Non-pigmented ciliary epithelial cell (primary cell): ENCODE results near the gene KCNA10.
A peak's percentile ranks its signal among the peaks of the same experiment; 100 is the strongest.

Experiments used
- DNase-seq: peaks from one replicate; pipeline ENCODE4 v3.0.0-alpha.2; 2010; ENCODE audit warnings: low read depth

The KCNA10 gene

DNA sequence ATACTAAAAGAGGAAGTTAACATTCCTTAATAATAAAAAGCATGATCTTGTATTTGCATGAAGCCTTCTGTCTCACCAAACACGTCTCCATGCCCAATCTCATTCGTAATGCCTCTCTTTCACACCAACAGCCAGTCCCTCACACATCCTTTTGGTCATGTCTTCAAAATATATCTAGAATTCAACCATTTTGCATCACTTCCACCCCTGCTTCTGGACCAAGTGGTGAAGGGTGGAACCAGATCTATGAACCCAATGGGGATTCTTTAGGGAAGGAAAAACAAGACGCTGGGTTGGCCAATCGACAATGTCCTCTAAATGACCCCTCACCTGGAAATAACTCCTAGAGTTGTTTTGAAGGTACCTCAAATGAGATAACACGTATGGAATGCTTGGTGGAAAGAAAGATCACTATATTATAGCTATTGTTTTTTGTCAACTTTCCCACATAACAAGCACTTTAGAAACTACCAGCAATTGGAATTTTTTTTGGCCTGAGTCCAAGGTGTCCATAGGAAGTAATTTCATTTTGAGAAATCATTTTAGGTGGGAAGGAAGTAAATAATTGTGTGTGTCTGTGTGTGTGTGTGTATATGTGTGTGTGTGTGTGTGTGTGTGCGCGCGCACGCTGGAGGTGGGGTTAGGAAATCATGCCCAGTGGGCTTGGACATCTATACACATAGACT, at the start of gene KCNA10:
KCNA10 (minus strand) TSS at position 51 of the 686 bp plus-strand sequence. CDS start 388 bp downstream, outside the sequence.
- DNase-seq = no peak

DNA sequence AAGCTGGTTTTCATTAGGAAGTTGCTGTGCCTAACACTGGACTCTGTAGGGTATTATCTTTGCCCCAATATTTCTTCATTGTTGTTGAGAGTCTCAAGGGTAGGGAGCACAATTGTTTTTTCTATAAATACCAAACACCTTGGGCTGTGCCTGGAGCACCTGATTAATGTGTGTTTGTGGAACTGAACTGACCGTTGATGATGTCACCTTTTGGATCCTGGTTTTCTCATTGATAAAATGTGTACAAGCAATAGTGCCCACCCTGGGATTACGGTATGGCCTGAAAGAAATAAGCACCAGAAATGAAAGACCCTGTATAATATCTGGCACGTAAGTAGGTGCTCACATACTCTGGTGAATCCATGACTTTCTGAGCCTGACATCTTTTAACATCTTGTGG, 47.9 kb upstream of the KCNA10 start:
- no peak for DNase-seq

DNA sequence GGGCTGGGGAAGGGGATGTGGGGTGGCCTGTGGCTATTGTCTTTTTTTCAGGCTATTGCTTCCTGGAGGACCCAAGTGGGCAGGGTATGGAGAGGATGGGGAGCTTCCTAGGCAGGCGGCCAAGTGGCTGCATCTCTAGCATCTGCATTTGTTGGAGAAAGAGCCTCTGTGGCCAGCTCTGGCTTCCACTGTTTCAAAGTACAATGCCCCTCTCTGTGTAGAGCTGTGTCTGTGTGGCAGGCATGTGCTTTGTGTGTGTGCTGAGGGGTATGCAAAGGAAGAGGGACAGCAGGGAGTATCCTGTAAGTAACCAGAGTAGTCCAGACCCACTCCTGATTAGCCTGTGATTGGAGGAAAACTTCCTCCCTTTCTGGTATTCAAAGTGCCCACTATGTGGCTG, 46.6 kb upstream of the KCNA10 start:
- DNase-seq = no peak

DNA sequence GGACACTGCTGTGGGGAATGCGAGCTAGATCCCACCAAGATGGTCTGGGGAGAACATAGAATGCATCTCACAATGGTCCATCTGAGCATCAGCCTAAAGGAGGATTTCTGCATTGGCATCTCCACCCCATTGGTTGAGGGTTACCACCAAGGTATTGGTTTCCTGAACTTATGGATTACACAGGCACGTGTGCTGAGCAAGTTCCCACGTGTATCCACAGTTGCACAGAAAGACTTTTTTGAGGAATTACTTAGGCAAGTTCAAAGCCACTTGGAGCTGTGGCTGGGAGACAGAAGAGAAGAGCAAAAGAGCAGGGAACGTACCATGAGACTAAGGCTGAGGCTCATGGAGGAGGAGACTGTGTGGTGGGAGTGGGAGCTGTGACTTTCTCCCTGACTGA, 44.1 kb upstream of the KCNA10 start:
- DNase-seq = no peak

DNA sequence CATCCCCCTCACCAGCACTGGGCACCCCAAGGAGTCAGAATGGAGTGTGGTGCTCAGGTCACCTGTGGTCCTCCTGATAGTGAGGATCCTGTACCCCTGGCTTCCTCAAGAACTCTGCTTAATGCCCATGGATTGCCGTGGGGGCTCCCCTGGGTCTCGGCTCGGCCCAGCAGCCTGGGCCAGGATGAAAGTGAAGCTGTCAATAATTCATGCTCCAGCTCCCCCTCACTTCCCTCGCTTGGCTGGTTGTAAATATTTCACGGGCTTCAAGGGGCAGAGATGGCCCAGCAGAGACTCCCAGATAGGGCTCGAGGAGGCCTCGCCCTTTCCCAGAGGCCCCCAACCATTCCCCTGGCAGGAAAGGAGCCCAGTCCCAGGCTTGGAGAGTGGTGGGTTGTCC, 42.6 kb upstream of the KCNA10 start:
- DNase-seq = no peak

DNA sequence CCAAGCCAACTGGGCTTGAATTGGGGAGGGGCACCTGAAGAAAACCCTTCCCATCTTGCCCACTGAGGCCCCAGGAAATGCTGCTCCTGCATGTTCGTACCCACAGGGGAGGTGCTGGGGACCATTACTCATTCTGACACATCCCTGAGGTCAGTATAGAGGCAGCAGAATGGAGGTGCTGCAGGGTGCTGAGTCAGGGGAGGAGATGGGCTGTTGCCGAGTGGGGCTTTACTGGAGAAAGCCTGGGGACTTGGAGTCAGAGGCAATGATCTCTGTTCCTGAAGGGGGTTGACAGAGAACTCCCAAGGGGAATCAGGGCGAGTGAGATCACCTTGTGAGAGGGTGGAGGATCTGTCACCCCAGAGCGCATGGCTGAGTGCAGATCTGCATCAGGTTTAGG, 40.2 kb upstream of the KCNA10 start:
- no peak for DNase-seq

DNA sequence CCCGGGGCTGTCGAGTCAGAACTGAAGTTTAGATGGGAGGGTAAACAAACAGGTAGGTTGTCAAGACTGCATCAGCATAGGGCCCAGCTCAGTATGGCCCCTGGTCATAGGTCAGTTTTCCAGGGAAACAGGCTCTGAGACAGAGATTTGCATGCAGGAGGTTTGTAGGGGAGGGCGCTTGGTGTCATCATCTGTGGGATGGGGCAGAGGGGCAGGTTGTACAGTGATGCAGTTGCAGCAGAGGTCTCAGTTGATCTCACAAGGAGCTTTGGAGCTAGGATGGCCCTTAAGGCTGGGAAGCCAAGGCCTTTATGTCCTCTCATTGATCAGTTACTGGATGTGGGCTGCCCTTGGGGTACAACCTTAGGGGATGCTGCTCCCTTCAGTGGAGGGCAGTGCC, 38.5 kb upstream of the KCNA10 start:
- no peak for DNase-seq

DNA sequence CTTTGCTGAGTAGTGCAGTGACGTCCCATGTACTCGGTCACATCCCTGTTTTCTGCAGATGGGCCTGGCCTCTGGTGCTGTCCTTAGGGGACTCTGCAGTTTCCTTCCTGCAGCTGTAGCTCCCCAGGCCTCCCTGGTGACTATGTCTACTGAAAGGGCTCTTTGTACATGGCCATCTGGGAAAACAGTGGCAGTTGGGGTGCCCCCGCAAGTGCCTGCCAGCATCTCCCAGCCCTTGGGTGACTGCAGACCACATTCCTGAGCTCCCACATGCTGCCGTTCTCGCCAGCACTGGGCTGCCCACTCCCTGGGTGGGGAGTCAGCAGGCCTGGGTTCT, 37.5 kb upstream of the KCNA10 start:
- no peak for DNase-seq

DNA sequence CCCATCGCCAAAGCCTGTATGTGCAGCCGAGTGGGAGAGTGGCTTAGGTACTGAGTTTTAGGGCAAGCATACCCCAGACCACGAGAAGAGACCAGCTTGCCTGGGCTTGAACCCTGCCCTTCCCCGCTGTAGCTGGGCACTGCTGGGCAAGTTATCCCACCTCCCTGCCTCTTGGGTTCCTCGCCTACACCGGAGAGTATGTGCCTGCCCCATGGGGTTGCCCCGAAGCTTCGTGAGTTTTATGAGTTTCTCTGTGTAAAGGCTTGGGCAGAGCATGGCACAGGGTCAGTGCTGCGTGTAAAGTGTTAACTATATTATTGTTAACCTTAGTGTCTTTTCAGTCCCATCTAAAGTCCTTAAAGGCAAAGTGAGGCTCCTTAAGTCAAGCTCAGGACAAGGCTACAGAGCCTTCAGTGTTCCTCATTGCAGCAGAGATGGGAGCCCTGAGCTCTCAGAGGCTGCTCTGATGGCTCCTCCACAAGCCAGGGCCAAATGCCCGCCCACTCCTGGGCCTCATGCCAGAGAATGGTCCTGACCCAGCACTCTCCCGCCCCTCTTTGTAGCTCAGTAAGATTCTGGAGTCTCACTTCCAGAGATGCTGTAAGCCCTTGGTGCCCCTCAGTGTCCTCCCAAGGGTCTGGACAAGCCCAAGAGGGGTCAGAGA, 37.0 kb upstream of the KCNA10 start:
- no peak for DNase-seq

DNA sequence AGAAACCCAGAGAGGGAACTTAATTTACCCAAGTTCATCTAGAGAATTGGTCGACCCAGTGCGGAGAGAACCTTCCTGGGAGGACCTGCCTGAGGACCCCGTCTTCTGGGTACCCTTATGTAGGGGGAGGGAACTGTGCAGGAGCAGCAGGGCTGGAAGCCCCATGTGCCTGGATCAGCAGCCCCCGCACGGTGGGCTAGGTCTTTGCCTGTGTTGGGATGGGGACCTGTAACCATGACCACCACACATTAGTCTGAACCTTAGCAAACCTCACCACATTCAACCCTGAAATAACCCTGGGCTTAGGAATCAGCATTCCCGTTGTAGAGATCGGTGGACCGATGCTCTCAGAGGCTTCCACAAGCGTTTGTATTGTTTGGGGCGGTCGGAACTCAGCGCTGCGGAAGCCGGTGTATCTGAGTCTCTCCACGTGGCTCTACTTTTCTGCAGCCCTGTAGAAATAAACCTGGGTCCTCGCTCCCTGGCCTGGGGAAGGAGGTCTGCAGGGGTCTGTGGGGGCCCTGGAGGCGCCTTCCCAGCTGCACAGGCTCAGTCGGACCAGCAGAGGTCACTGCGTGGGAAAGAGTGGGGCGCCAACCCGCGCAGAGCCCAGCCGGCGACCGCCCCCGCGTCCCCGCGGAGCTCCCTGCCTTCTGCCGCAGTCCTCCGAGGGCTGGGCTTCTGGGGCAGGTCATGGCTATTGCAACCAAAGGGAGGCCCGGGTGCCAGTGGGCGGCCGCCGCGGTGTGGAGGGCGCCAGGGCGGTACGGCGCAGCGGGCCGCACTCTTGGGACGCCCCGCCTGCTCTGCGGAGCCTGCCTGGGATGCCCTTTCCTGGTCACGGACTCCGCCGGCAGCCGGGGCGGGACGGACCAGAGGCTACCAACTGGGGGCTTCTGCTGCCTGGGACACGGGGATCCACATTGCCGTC, 36.2 kb upstream of the KCNA10 start:
- DNase-seq = no peak

DNA sequence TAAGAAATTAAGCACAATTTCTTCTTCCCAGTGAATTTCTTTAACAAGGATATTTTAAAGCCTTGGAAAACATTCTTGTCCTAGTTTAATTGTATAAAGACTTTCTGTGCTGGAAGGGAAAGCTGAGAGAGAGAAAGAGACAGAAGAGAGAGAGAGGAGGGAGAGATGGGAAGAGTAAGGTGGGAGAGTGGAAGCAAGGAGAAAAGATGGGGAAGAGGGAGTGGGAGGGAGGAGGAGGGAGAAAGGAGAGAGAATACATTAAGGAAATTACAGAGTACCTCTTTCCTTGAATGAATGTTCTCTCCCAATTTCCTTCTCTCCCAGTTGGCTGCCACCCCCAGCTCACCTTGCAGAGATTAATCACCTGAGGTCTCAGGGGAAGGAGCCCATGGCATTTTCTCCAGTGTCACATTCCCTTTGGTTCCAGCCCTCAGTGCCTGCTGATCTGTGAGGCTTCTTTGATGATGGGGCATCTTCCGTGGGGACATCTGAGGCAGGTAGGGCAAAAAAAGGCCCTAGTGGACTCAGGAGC, 32.4 kb upstream of the KCNA10 start:
- no peak for DNase-seq

DNA sequence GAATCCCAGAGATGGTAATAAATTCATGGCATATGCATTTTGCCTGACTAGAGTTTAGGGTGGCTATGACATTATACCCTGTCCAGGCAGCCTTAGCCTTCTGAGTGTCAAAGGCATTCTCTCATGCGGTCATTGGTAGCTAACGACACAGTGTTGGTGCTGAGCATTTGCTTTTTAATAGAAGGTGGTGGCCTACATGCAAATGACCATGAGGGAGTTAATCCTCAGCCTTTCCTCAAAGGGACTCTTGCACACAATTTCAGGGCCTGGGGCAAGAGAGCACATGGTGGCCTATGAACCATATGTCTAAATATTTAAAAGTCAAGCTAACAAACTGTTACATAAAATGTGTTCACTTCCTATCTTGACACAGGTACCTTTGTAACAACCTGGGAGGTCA, 30.9 kb upstream of the KCNA10 start:
- no peak for DNase-seq

DNA sequence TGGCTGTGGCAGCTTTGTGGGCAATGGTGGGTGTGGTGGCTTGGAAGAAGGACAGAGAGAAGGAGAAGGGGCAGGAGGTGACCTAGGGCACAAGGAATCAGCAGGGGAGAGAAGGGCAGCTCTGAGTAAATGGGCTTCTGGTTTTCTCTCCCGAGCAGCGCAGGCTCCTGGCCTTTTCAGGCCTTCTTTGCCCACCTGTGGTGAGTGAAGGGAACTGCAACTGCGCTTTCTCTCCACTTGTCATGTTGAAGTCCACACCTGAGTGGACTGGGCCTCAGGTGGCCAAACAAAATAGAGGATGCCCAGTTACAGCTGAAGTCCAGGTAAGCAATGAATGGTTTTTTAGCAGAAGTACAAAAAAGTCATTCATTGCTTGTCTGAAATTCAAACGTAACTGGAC, 29.4 kb upstream of the KCNA10 start:
- no peak for DNase-seq

DNA sequence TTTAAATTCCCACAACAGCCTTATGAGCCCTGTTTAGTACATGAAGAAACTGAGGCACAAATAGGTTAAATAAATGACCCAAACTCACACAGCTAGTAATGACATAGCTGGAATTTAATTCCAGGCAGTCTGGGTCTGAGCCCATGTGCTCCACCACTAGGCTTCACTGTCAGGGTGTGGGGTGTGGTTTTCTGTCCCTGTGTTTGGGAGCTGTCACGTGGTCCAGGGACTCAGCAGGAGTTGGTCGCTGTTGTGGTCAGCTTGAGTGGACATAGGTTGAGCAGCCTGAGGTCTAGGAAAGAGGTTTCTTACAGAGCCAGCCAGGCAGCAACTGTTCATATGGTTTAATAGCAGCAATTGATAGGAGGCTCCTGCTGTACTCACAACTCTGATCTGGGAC, 28.0 kb upstream of the KCNA10 start:
- DNase-seq = no peak

DNA sequence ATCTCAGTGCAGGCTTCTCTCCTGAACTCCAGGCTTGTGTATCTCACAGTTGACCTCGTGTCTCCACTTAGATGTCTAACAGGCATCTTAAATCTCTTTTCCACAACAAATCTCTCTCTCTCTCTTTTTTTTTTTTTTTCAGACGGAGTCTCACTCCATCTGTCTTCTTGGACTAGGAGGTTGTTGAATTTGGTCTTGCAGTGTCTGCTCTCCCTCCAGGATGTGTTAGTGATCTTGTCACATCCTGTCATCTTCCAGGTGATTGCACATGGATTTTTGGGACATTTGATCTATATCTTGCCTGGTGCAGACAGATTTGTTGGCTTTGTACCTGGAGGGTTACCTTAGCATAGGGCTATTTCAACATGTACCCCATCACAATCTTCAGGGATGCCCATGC, 26.5 kb upstream of the KCNA10 start:
- no peak for DNase-seq

DNA sequence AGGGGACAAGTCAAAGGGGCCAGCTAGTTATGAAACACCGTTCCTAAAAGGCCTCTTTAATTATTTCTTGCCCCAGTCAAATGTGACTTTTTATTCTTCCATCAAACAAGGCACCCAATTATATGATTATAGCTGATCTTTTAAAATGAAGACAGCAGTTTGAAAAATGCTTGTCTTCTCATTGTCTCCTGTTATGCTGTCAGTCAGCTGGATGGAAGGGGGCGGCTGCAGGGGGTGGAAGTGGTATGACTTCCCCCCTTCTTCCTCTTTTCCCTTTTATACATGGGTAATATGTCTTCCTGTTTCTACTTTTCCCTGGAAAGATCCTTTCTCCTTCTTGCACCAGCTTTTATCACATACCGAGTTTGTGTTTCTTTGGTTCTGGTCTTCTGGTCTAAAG, 25.8 kb upstream of the KCNA10 start:
- no peak for DNase-seq

DNA sequence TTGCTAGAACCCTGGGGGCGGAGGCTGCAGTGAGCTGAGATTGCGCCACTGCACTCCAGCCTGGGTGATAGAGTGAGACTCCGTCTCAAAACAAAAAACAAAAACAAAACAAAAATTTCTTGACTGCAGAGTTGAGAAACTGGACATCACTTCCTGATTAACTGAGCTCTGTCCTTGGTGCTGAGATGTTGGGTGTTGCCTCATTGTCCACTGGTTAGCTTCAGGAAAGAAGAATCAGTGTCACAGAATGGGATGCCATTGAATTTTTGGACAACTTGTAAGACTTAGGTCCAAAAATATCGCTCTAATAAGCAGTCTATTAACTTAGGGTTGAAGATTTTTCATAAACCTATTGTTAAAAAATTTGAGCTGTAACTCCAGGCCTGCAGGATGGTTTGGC, 23.8 kb upstream of the KCNA10 start:
- DNase-seq = peak; percentile 6

DNA sequence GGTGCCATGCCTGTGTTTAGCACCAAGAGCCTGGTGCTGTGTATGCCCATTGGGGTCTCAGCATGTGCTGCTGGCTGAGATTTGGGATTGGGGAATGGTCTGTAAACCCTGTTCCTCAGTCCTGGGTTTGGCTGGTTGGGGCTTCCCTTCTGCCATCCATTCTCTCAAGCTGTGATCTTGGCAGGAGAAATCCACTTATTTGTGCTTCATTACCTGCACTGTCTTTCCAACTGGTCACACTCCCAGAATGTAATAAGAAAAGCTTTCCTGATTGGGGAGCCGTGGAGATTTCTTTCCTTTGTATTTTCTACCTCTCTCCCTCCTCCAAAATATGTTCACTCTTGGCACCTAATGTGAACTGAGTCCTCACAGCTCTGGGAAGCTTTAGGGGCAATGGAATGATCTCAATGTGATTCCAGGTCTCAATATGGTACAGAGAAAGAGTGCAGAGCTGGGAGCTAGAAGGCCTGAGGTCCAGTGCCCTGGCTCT, 23.0 kb upstream of the KCNA10 start:
- no peak for DNase-seq

DNA sequence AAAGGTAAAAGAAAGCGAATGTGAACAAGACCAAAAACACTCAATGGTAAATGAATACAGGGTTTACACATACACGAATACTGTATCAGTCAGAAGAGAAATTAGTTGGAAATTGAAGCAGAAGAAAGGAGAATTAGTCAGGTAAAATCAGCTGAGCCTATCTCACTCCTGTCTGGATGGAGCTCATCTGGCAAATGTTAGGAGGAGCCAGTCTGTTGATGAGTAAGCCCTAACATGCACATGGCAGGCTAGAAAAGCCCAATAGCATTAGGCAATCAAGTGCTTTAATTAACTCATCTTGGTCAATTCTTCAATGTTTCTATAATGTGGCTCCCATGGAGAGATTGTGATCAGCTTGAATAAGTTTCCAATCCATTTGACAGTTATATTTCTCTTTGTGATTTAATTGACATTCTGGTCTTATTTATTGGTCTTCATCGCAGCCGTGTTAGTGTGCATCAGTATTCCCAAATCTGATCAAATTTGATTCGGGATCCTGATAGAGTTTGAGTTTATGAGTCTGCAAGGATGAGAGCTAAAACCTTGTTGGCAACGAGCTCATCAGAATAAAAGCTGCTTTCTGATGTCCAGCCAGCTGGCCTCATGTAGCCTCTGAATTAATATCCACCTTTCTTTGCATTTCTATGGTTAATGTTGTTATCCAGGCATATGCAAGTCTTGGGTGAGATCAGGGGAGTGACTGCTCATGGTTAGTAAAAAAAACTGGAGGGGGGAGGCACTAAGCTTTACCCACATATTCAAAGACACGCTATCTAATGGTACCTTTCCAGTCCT, 22.1 kb upstream of the KCNA10 start:
- DNase-seq = no peak

DNA sequence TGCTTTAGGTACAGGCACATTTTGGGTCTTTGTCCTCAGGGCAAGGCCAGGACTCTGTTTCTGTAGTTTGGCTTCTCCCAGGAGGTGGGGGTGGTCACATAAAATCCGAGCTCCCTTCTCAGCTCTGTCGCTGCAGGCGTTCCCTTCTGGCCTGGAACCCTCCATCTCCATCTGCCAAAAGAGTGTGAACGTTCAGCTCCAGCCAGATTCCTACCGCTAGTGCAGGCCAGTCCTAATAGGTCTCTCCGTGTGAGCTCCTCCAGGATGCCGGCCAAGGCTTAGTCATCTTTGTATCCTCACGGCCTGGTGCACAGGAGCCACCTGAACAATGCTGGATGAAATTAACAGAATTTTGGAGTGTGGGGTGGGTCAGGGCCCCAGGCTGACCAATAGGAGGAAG, 19.9 kb upstream of the KCNA10 start:
- no peak for DNase-seq

DNA sequence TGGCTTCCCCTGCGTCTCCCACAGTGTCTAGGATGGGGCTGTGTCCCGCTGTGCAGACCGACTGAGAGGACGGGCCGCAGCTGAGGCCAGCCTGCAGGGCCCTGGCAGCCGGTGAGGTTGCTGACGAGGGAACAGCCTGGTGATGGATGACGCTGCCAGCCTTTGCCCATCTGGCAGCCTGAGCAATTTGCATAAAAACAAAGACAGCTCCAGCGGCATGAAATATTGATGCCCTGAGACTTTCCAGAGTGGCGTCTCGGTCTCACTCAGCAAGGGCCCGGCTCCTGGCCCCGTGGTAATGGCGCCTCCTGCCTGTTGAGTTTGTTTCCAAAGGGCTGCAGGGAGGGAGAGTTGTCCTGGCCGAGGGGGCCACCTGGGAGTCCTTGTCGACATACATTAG, 19.1 kb upstream of the KCNA10 start:
- no peak for DNase-seq

DNA sequence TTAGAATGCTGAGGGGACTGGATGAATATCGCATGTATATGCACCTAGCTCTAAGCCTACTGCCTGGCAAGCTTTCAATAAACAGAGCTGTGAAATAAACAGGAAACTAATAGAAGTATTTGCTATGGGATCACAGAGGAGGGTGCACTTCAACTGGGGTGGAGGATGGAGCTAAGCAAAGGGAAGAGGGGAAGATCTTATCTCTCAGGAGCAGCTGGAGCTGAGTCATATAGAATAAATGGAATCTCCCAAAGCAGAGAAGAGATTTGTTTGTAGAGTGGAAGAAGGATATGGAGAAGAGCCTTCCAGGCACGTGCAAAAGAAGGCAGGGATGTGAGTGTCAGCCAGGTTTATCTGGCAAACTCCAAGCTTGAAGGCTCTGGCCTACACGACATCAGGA, 17.0 kb upstream of the KCNA10 start:
- no peak for DNase-seq
